Endothelial cell of umbilical vein (primary cell): Measurements from ENCODE around the gene TENM4. TPM values are rescaled to one million over a fixed set of nuclear protein-coding genes. Genes with fewer than 3 reads are reported as not detected.

ENCODE experiments used
- BruUV-seq: library from RNA; stranded (reverse); fragments of 400-500 nt; replicated peaks from 2 replicates; lab custom pipeline; 2021; lab: Mats Ljungman, UMichigan
- CTCF ChIA-PET: fragments of 300-600, 350-600 bp; sonication (Branson Sonifier 250); formaldehyde crosslinking; loops from one replicate; lab custom pipeline; 2021; ENCODE audit warnings: antibody characterized with exemption, inconsistent platforms; lab: Charles Lee
- POLR2A ChIA-PET: fragments of 300-600, 350-600 bp; sonication (Branson Sonifier 250); formaldehyde crosslinking; loops from one replicate; lab custom pipeline; 2021; ENCODE audit warnings: antibody characterized with exemption, inconsistent platforms; lab: Charles Lee
- DNase-seq: peaks from one replicate; pipeline ENCODE4 v3.0.0-alpha.2; 2011; ENCODE audit warnings: low read depth, low spot score
- FAIRE-seq: peaks from 2 replicates; lab custom pipeline; 2011; peaks lifted over from hg19 to GRCh38; lab: Jason Lieb, UNC
- H2AFZ ChIP-seq: 2 replicates; pipeline ENCODE4 v1.6.0; 2012; ENCODE audit warnings: low read depth, low read length, control low read depth, inconsistent platforms
- H3K27ac ChIP-seq: 2 replicates; pipeline ENCODE4 v1.5.1; 2011; ENCODE audit warnings: low read depth, mild to moderate bottlenecking, control low read depth, low read length, moderate library complexity; ENCODE audit not compliant: insufficient read depth
- H3K27me3 ChIP-seq, 2 experiments: 2 replicates each; pipeline versions ENCODE4 v1.6.0 to v1.6.1; 2011; ENCODE audit warnings: low read length in 2 of 2, mixed read lengths in 1 of 2; ENCODE audit not compliant: control insufficient read depth in 2 of 2, insufficient read depth in 2 of 2
- H3K36me3 ChIP-seq, 2 experiments: 2 replicates in 1 of 2; 3 replicates in 1 of 2; pipeline ENCODE4 v1.5.1; 2011; ENCODE audit warnings: low read length in 2 of 2, mild to moderate bottlenecking in 1 of 2, moderate library complexity in 1 of 2; ENCODE audit not compliant: control insufficient read depth in 2 of 2, insufficient read depth in 2 of 2; ENCODE audit errors: extremely low read depth in 1 of 2
- H3K4me1 ChIP-seq: 3 replicates; pipeline ENCODE4 v1.5.1; 2011; ENCODE audit warnings: mild to moderate bottlenecking, low read length; ENCODE audit not compliant: control insufficient read depth, insufficient read depth; ENCODE audit errors: extremely low read depth
- H3K4me2 ChIP-seq: 2 replicates; pipeline ENCODE4 v1.6.1; 2011; ENCODE audit warnings: low read length, control low read depth, mixed read lengths; ENCODE audit not compliant: insufficient read depth
- H3K4me3 ChIP-seq, 3 experiments: fragments of 200-600 bp in 1 of 3; sonication (generic), shearing (Covaris generic) in 1 of 3; replicated peaks in 1 of 3; 2 replicates each; pipeline ENCODE4 v1.5.1; 2011 to 2016; ENCODE audit warnings: control low read depth in 3 of 3, low read length in 3 of 3, mild to moderate bottlenecking in 2 of 3, inconsistent platforms in 1 of 3, low read depth in 1 of 3, moderate library complexity in 1 of 3; ENCODE audit not compliant: insufficient read depth in 1 of 3
- H3K79me2 ChIP-seq: 2 replicates; pipeline ENCODE4 v1.6.0; 2012; ENCODE audit warnings: low read length, inconsistent platforms; ENCODE audit not compliant: control insufficient read depth, insufficient read depth
- H3K9ac ChIP-seq: replicated peaks from 2 replicates; pipeline ENCODE3; 2011; ENCODE audit warnings: low read length, control low read depth; ENCODE audit not compliant: insufficient read depth; ENCODE audit errors: extremely low read depth
- H3K9me1 ChIP-seq: replicated peaks from 3 replicates; pipeline ENCODE4 v1.6.0; 2011; ENCODE audit warnings: mild to moderate bottlenecking, low read length; ENCODE audit not compliant: control insufficient read depth, insufficient read depth; ENCODE audit errors: extremely low read depth
- H3K9me3 ChIP-seq: replicated peaks from 2 replicates; pipeline ENCODE4 v1.5.1; 2012; ENCODE audit warnings: low read length, inconsistent platforms; ENCODE audit not compliant: control insufficient read depth, insufficient read depth
- H4K20me1 ChIP-seq: replicated peaks from 2 replicates; pipeline ENCODE3; 2011; ENCODE audit warnings: mild to moderate bottlenecking, low read length; ENCODE audit not compliant: control insufficient read depth, insufficient read depth; ENCODE audit errors: extremely low read depth
- CTCF ChIP-seq, 2 donors: IDR thresholded peaks; 1 replicate in 1 of 2; 2 replicates in 1 of 2; pipeline ENCODE4 v1.5.1; 2011; ENCODE audit warnings: low read length in 2 of 2, mild to moderate bottlenecking in 2 of 2, moderate library complexity in 2 of 2, control low read depth in 1 of 2, inconsistent platforms in 1 of 2, low read depth in 1 of 2; ENCODE audit not compliant: insufficient read depth in 1 of 2; ENCODE audit errors: extremely low read depth in 1 of 2
- EZH2 ChIP-seq: IDR thresholded peaks from 2 replicates; pipeline ENCODE4 v1.6.1; 2012; ENCODE audit warnings: borderline replicate concordance, low read depth, mild to moderate bottlenecking, moderate library complexity, low read length, inconsistent platforms; ENCODE audit not compliant: severe bottlenecking
- FOS ChIP-seq: IDR thresholded peaks from 2 replicates; pipeline ENCODE4 v1.6.1; 2011; ENCODE audit warnings: mild to moderate bottlenecking, low read length, moderate library complexity, borderline replicate concordance; ENCODE audit not compliant: insufficient read depth
- GATA2 ChIP-seq: IDR thresholded peaks from 2 replicates; pipeline ENCODE4 v1.7.0; 2011; ENCODE audit warnings: low read depth, mild to moderate bottlenecking, moderate library complexity, mixed read lengths, low read length; ENCODE audit not compliant: insufficient read length, insufficient read depth
- JUN ChIP-seq: IDR thresholded peaks from 2 replicates; pipeline ENCODE4 v1.6.1; 2011; ENCODE audit warnings: borderline replicate concordance, low read depth; ENCODE audit not compliant: insufficient read length, insufficient read depth
- MAX ChIP-seq: IDR thresholded peaks from 2 replicates; pipeline ENCODE4 v1.6.1; 2011; ENCODE audit not compliant: insufficient read depth, insufficient read length
- MYC ChIP-seq: IDR thresholded peaks from one replicate; pipeline ENCODE4 v1.6.1; 2011; ENCODE audit warnings: mild to moderate bottlenecking, low read depth, low read length
- POLR2A ChIP-seq: IDR thresholded peaks from 2 replicates; pipeline ENCODE4 v1.6.1; 2012; ENCODE audit warnings: low read depth, mild to moderate bottlenecking, control low read depth, low read length
- POLR2AphosphoS5 ChIP-seq: IDR thresholded peaks from 2 replicates; pipeline ENCODE4 v1.6.1; 2012; ENCODE audit warnings: low read depth, mild to moderate bottlenecking, control low read depth, low read length, moderate library complexity; ENCODE audit not compliant: insufficient read depth
- dilution Hi-C: fragments of 300-500 bp; cut with MboI; formaldehyde crosslinking; loops from one replicate; pipeline ENCODE4 v1.15.0; 2019; ENCODE audit warnings: low sequenced_read_pairs; ENCODE audit not compliant: extremely low pct_ligation_motif_present
- intact Hi-C: fragments of 100-400 bp; cut with micrococcal nuclease; formaldehyde crosslinking; loops from one replicate; pipeline ENCODE4 v1.10.0; 2022
- polyA plus RNA-seq, 4 experiments: library from polyadenylated mRNA; depleted of rRNA in 3 of 4; stranded (reverse) in 3 of 4; unstranded in 1 of 4; fragments of >200 nt; gene quantifications; 2 replicates each; pipeline versions ENCODE4 v1.2.1 to v1.2.3, GENCODE V29; 2011 to 2012; ENCODE audit warnings: missing spikeins in 1 of 4
- total RNA-seq: library from RNA; stranded (reverse); gene quantifications from 2 replicates; pipeline ENCODE4 v1.2.3, GENCODE V29; 2021

TENM4 gene
- total and polyA plus RNA-seq, 2 donors (not counting 3 experiments of a cell fraction or from before 2014, with no cell fraction given): 0.06 to 0.27 TPM

- FAIRE-seq (no peak), DNase-seq (no peak)
- Histone ChIP-seq H2AFZ (no peak overlapping the region), H3K9me3 (no peaks in the 10 kb centered on the region), H3K4me1 (no peaks in the 10 kb centered on the region), H4K20me1 (no peaks in the 10 kb centered on the region), H3K9ac (no peak overlapping the region), H3K4me3 (no peak overlapping the region), H3K27me3 (peaks cover 5 to 6% of the 10 kb centered on the region in 2 experiments), H3K4me2 (no peak overlapping the region), H3K27ac (no peak overlapping the region), H3K36me3 (no peaks in the 10 kb centered on the region), H3K9me1 (no peaks in the 10 kb centered on the region), H3K79me2 (no peaks in the 10 kb centered on the region)
- no TSS peak for BruUV-seq
- intact Hi-C loops (no loop called here), dilution Hi-C loops (no loop called here)
- no peak for TF ChIP-seq MYC
- ChIA-PET POLR2A (no interaction called here), CTCF (interaction anchor here (1.1 kb wide), 2 partner anchors 240 to 393 kb away, joined by 3 read pairs; no protein-coding TSS in a partner anchor)
Measured at GRCh38 chr11:79039122-79039521, 401.7 kb downstream of the TENM4 start.

- no peak for FAIRE-seq
- TF ChIP-seq POLR2AphosphoS5 (no peak), POLR2A (no peak), MYC (no peak), FOS (no peak), CTCF (IDR thresholded peaks at IDR 0.05; ENCODE audit: extremely low read depth in 1 of 2, insufficient read depth in 1 of 2, low read depth in 1 of 2, low read length in 2 of 2) (no peak), EZH2 (no peak), MAX (no peak), GATA2 (no peak), JUN (no peak)
- ChIA-PET POLR2A (no interaction called here), CTCF (interaction anchor here (0.9 to 1.2 kb wide), 2 partner anchors 9 to 64 kb away, joined by 3 to 4 read pairs; no protein-coding TSS in a partner anchor)
- Histone ChIP-seq H3K4me1 (no peaks in the 10 kb centered on the region), H3K27ac (no peak overlapping the region), H4K20me1 (no peaks in the 10 kb centered on the region), H3K36me3 (no peaks in the 10 kb centered on the region), H3K79me2 (no peaks in the 10 kb centered on the region), H3K27me3 (peaks cover 2 to 6% of the 10 kb centered on the region in 2 experiments), H3K9ac (no peak overlapping the region), H3K4me2 (no peak overlapping the region), H3K9me1 (no peaks in the 10 kb centered on the region), H3K9me3 (no peaks in the 10 kb centered on the region), H3K4me3 (no peak overlapping the region), H2AFZ (no peak overlapping the region)
- BruUV-seq: no TSS peak
- dilution Hi-C loops: no loop called here
- DNase-seq: no peak
- intact Hi-C loops: no loop called here
Measured at GRCh38 chr11:79035881-79036280, 404.9 kb downstream of the TENM4 start.
